ENCODE measurements around the gene STUM. TPM values are rescaled to one million over a fixed set of nuclear protein-coding genes. Genes with fewer than 3 reads are reported as not detected.

STUM gene
- total and polyA plus RNA-seq, 2 experiments from 2014 or later, result 0.07 TPM; not detected in 1

- no peak for DNase-seq (ENCODE audit: low spot score)
- Histone ChIP-seq H3K27me3 (no peaks in the 10 kb centered on the region), H3K27ac (no peak overlapping the region), H3K36me3 (replicated peaks; ENCODE audit: insufficient read depth, low read depth) (no peaks in the 10 kb centered on the region), H3K4me3 (no peak overlapping the region), H3K9me3 (ENCODE audit: low read depth) (no peaks in the 10 kb centered on the region), H3K9me2 (replicated peaks; ENCODE audit: insufficient read depth) (no peaks in the 10 kb centered on the region), H3K4me2 (no peak overlapping the region), H3K4me1 (ENCODE audit: insufficient read depth) (no peaks in the 10 kb centered on the region), H2AFZ (no peak overlapping the region), H4K20me1 (ENCODE audit: insufficient read depth, poor library complexity, severe bottlenecking) (no peaks in the 10 kb centered on the region), H3K79me2 (no peaks in the 10 kb centered on the region)
- no peak for TF ChIP-seq EZH2phosphoT487 (IDR thresholded peaks at IDR 0.05; ENCODE audit: low read depth, severe bottlenecking, unreplicated experiment)
- no peak for TF ChIP-seq EZH2 (IDR thresholded peaks at IDR 0.05; ENCODE audit: borderline replicate concordance)
- no peak for TF ChIP-seq CTCF (IDR thresholded peaks at IDR 0.05; ENCODE audit: poor library complexity)
- 96% methylated on average over 21 of the region's 21 CpGs for WGBS (ENCODE audit: low lambda C conversion rate, missing lambda C conversion rate)
Measured at GRCh38 chr1:226574591-226575435, 26.2 kb downstream of the STUM start.

- no peak for DNase-seq (ENCODE audit: low spot score)
- H3K36me3 ChIP-seq (replicated peaks; ENCODE audit: insufficient read depth, low read depth), result no peaks in the 10 kb centered on the region
- no peaks in the 10 kb centered on the region for H4K20me1 ChIP-seq (ENCODE audit: insufficient read depth, poor library complexity, severe bottlenecking)
- H3K27ac ChIP-seq, result no peak overlapping the region
- TF ChIP-seq EZH2 (IDR thresholded peaks at IDR 0.05; ENCODE audit: borderline replicate concordance) (no peak), EZH2phosphoT487 (IDR thresholded peaks at IDR 0.05; ENCODE audit: low read depth, severe bottlenecking, unreplicated experiment) (no peak), CTCF (IDR thresholded peaks at IDR 0.05; ENCODE audit: poor library complexity) (no peak)
- no peak overlapping the region for H3K4me2 ChIP-seq
- no peaks in the 10 kb centered on the region for H3K27me3 ChIP-seq
- H3K4me1 ChIP-seq (ENCODE audit: insufficient read depth), result no peaks in the 10 kb centered on the region
- H3K9me3 ChIP-seq (ENCODE audit: low read depth), result no peaks in the 10 kb centered on the region
- no peak overlapping the region for H3K4me3 ChIP-seq
- no peaks in the 10 kb centered on the region for H3K9me2 ChIP-seq (replicated peaks; ENCODE audit: insufficient read depth)
- H3K79me2 ChIP-seq, result no peaks in the 10 kb centered on the region
- no peak overlapping the region for H2AFZ ChIP-seq
- 100% methylated on average over 4 of the region's 4 CpGs for WGBS (ENCODE audit: low lambda C conversion rate, missing lambda C conversion rate)
Measured at GRCh38 chr1:226575436-226575720, 26.8 kb downstream of the STUM start.

- DNase-seq (ENCODE audit: low spot score), result no peak
- H3K9me2 ChIP-seq (replicated peaks; ENCODE audit: insufficient read depth), result no peaks in the 10 kb centered on the region
- no peaks in the 10 kb centered on the region for H4K20me1 ChIP-seq (ENCODE audit: insufficient read depth, poor library complexity, severe bottlenecking)
- H3K36me3 ChIP-seq (replicated peaks; ENCODE audit: insufficient read depth, low read depth), result no peaks in the 10 kb centered on the region
- WGBS (ENCODE audit: low lambda C conversion rate, missing lambda C conversion rate), result 73% methylated on average over 9 of the region's 9 CpGs
- no peaks in the 10 kb centered on the region for H3K27me3 ChIP-seq
- no peaks in the 10 kb centered on the region for H3K4me1 ChIP-seq (ENCODE audit: insufficient read depth)
- H3K79me2 ChIP-seq, result no peaks in the 10 kb centered on the region
- no peaks in the 10 kb centered on the region for H3K9me3 ChIP-seq (ENCODE audit: low read depth)
- no peak overlapping the region for H3K4me3 ChIP-seq
- H2AFZ ChIP-seq, result no peak overlapping the region
- H3K4me2 ChIP-seq, result no peak overlapping the region
- TF ChIP-seq EZH2phosphoT487 (IDR thresholded peaks at IDR 0.05; ENCODE audit: low read depth, severe bottlenecking, unreplicated experiment), result no peak
- H3K27ac ChIP-seq, result no peak overlapping the region
Measured at GRCh38 chr1:226575739-226576378, 27.3 kb downstream of the STUM start.

- no peak for DNase-seq (ENCODE audit: low spot score)
- Histone ChIP-seq H3K36me3 (replicated peaks; ENCODE audit: insufficient read depth, low read depth) (no peaks in the 10 kb centered on the region), H3K4me1 (ENCODE audit: insufficient read depth) (no peaks in the 10 kb centered on the region), H3K9me3 (ENCODE audit: low read depth) (no peaks in the 10 kb centered on the region), H4K20me1 (ENCODE audit: insufficient read depth, poor library complexity, severe bottlenecking) (no peaks in the 10 kb centered on the region), H3K9me2 (replicated peaks; ENCODE audit: insufficient read depth) (no peaks in the 10 kb centered on the region), H3K27me3 (no peaks in the 10 kb centered on the region), H3K27ac (no peak overlapping the region), H3K79me2 (no peaks in the 10 kb centered on the region), H3K4me3 (no peak overlapping the region), H2AFZ (no peak overlapping the region), H3K4me2 (no peak overlapping the region)
- TF ChIP-seq CTCF (IDR thresholded peaks at IDR 0.05; ENCODE audit: poor library complexity), result no peak
- TF ChIP-seq EZH2phosphoT487 (IDR thresholded peaks at IDR 0.05; ENCODE audit: low read depth, severe bottlenecking, unreplicated experiment), result no peak
- TF ChIP-seq EZH2 (IDR thresholded peaks at IDR 0.05; ENCODE audit: borderline replicate concordance), result no peak
- 80% methylated on average over 3 of the region's 3 CpGs for WGBS (ENCODE audit: low lambda C conversion rate, missing lambda C conversion rate)
Measured at GRCh38 chr1:226576601-226577000, 28.0 kb downstream of the STUM start.
